HG02571 (cell line): ENCODE data around the gene MTA1.

Experiments
- ATAC-seq: cut with Tn5 transposase; IDR thresholded peaks from one replicate; pipeline ENCODE4 v1.9.1; 2021; ENCODE audit warnings: mild to moderate bottlenecking, moderate library complexity; ENCODE audit not compliant: unreplicated experiment

MTA1 gene

GRCh38 chr14:105401699-105402098 lies 17.9 kb upstream of the MTA1 start:
- ATAC-seq: no peak

- no peak for ATAC-seq
Observed at GRCh38 chr14:105408592-105408991, 11.0 kb upstream of the MTA1 start.

GRCh38 chr14:105409364-105409763 lies 10.3 kb upstream of the MTA1 start:
- ATAC-seq: no peak

GRCh38 chr14:105410642-105411016 lies 9.0 kb upstream of the MTA1 start:
- no peak for ATAC-seq

- no peak for ATAC-seq
Observed at GRCh38 chr14:105411017-105411941, 8.3 kb upstream of the MTA1 start.

GRCh38 chr14:105411985-105412770 lies 7.4 kb upstream of the MTA1 start:
- ATAC-seq: no peak

GRCh38 chr14:105412771-105413543 lies 6.7 kb upstream of the MTA1 start:
- ATAC-seq: no peak

GRCh38 chr14:105413544-105413886 lies 6.1 kb upstream of the MTA1 start:
- ATAC-seq: no peak

- no peak for ATAC-seq
Observed at GRCh38 chr14:105414456-105415371, 4.9 kb upstream of the MTA1 start.

- ATAC-seq: no peak
Observed at GRCh38 chr14:105415481-105416428, 3.9 kb upstream of the MTA1 start.

GRCh38 chr14:105416671-105417070 lies 3.0 kb upstream of the MTA1 start:
- ATAC-seq: no peak

GRCh38 chr14:105417690-105418121 lies 1.9 kb upstream of the MTA1 start:
- no peak for ATAC-seq

- ATAC-seq: no peak
Observed at GRCh38 chr14:105418269-105419194, 1.1 kb upstream of the MTA1 start.

GRCh38 chr14:105420101-105420973 lies 710 bp downstream of the MTA1 start:
- ATAC-seq: no peak

GRCh38 chr14:105420974-105421674 lies 1.5 kb downstream of the MTA1 start:
- no peak for ATAC-seq
